Fibroblast of skin of left quadriceps (primary cell): ENCODE measurements around the gene IGSF21.

Source experiments
- DNase-seq, 2 experiments: peaks; one replicate each; pipeline ENCODE4 v3.0.0-alpha.2; 2013; ENCODE audit warnings: low read depth in 2 of 2

Gene IGSF21

GRCh38 chr1:18119289-18119688 lies 11.7 kb downstream of the IGSF21 start:
- no peak for DNase-seq

- no peak for DNase-seq
Measured at GRCh38 chr1:18119771-18120377, 12.3 kb downstream of the IGSF21 start.

DNA sequence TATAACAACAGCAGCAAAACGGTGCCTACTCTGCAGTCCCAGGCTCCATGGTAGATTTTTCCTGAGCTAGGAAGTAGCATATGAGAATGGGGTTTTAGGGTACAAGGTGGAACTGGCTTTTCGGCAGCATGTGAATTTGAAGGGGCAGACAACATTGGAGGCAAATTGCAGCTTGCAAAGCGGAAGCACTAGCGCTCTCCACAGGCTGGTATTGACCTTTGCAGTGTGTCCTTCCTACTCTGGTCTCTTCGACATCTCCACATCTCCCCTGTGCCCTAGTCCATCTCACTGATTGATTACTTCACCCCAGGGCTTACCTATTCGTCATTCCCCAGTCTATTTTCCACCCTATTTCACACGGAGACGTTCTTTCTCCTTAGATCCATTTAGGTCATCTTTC lies 13.0 kb downstream of the IGSF21 start:
- no peak for DNase-seq

DNA sequence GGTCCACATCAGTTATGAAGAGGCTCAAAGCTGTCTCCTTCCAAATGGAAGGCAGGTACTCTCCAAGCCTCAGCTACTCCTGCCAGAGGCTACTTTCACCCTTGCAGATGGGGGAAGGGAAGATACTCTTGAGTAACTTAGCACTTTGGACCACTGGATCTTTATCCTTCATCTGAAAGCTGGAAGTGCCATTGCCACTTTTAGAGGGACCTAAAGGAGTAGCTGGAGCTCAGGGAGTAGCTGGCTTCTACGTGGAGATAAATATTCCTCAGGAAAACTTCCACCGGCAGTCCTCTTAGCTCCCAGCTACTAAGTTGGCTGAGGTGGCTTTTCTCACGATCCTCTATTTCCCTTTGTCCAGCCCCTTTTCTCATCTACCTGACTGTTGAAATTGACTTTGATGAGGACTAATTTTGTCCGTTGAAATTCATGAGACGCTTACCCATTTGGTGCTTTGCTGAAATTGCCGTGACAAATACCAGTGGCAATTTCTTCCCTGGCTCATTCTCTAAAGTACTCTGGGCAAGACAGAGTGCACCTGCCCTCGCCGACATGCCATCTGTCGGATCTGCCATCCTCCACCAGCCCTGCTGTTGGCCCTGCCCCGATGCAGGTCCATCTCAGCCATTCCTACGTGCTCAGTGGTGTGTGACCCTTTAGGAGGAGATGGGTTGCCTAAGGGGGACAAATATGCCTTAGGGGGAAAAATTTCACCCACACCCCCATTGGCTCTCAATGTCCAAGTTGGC lies 13.6 kb downstream of the IGSF21 start:
- no peak for DNase-seq

GRCh38 chr1:18123467-18123992 lies 15.9 kb downstream of the IGSF21 start:
- no peak for DNase-seq

DNA sequence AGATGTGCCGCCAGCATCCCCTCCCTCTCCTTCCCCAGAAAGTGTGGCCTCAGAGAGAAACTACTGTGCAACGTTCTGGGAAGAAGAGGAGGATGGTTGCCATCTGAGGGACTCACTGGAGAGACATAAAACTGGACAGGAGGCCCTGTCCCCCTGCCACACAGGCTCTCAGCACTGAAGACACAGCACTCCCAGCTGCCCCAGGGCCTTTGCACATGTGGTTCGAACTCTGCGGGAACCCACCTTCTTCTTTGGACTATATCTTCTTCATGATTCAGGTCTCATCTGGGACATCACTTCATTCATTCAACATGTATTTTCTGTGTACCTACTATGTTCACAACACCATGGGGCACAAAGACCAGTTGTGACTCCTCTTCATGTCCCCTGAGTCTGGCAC lies 17.4 kb downstream of the IGSF21 start:
- DNase-seq: no peak

GRCh38 chr1:18126616-18127015 lies 19.0 kb downstream of the IGSF21 start:
- no peak for DNase-seq

- DNase-seq: no peak
Measured at GRCh38 chr1:18128298-18128697, 20.7 kb downstream of the IGSF21 start.

DNA sequence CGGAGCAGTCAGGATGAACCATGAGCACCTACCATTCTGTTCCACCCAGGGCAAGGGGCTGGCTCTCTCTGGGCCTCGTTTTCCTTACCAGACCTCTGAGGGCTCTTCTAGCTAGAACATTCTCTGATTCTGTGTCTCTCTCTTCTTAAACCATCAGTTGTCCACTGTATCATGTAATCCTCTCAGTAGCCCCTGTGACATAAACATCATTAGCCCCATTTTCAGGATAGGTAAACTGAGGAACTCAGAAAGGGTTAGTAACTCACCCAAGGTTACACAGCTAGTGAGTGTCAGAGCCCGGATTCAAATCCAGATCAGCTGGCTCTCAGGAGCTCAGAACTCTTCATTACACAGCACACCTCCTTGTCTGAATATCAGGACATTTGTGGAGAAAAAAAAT lies 22.8 kb downstream of the IGSF21 start:
- DNase-seq: no peak

DNA sequence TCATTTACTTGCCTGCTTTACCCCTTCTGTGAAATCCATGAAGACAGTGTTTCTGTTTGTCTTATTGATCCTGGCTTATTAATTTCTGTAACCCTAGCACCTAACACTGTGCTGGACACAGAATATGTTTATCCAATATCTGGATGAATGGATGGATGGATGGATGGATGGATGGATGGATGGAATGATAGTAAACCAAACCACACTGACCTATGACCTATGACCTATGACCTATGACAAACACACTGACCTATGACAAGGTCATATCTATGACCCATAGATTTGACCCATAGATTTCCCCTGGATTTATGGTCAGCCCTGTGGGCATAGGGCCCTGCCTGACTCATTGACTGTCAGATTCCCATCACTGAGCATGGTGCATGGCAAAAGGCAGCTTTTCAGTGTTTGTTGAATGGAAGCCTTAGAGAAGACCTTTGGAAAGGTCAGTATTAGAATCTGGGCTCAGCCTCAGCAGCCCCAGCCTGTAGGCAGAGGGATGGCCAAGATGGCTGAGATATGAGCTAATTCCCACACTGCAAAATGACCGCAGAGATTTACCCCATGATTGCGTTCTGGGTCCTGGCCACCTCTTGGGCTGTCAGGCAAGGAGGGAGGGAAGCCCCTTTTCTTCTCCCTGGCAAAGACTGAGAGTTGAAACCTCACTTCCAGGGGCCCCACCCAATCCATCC lies 24.6 kb downstream of the IGSF21 start:
- no peak for DNase-seq

DNA sequence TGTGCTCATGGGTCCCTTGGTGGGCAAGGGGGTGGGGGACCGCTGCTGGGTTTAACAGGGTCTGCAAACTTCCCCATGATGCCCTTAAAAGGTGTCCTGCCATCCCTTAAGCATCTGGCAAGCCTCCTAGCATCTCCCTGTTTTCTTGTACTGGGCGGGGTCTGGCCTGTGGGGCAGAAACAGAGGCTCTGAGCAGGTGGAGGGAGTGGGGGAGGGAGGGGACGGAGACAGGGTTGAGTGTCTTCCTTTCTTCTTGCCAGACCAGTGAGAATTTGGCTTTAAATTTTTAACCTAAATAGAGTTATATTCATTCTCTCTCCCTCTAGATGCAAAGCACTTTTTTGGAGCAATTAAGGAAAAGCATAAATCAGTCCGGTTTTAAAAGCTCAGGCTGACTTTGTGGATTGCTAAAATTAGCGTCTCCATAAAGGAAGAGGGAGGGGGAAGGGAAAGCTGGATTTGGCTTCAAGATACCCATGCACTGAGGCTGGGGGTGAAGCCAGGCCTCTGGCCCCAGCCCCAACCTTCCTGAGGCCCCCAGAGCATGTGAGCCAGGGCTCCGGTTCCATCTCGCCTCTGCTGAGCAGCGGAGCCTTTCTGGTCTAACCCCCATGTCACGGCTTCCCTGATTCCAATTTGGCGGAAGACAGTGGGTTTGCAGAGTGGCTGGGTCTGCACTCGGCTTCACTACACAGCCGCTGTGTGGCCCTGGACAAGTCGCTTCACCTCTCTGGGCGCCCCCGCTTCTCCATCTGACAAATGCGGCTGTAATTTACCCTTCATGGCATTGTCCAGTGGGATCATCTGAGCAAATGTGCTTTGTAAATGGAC lies 25.3 kb downstream of the IGSF21 start:
- no peak for DNase-seq

DNA sequence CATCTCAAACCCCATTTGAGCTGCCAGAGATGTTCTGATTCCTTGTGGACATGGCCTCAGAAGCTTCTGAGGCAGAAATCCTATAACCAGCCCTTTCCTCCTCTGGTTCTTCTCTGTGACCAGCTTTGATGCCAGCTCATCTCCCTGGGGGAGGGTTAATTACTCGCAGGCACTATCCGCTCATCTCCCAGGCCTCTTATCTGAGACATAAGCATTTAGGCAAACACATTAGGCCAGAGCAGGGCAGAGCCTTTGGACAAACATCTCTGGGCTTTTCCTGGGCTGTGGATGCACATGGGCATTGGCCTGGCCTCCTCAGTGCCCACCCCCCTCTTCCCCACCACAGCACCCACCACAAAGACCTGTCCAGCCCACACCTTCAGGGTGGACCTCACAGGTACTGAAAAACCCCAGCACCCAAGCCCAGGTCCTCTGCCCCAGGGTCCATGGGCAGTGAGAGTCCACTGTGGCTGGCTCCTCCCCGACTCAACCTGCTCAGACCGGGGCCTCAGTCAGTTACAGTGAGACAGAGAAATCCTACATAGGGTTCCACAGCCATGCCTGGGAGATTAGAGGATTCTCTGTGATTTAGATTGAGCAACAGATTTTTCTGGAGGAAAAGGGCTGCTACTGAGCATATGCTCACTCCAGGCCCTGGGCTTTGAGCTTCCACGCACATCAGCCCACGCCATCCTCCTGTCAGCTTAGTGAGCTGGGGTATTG lies 26.9 kb downstream of the IGSF21 start:
- DNase-seq: no peak

GRCh38 chr1:18137759-18138345 lies 30.3 kb downstream of the IGSF21 start:
- DNase-seq: no peak

GRCh38 chr1:18139198-18139981 lies 31.8 kb downstream of the IGSF21 start:
- DNase-seq: no peak

GRCh38 chr1:18140411-18140810 lies 32.8 kb downstream of the IGSF21 start:
- no peak for DNase-seq

DNA sequence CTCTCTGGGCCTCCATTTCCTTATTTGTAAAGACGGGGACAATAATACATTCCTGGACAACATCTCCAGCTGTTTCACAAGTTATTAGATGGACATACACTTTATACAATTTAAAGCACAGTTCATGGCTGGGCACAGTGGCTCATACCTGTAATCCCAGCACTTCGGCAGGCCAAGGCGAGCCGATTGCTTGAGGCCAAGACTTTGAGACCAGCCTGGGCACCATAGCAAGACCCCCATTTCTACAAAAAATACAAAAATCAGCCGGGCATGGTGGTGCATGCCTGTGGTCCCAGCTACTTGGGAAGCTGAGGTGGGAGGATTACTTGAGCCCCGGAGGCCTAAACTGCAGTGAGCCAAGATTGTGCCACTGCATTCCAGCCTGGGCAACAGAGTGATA lies 34.1 kb downstream of the IGSF21 start:
- DNase-seq: no peak

DNA sequence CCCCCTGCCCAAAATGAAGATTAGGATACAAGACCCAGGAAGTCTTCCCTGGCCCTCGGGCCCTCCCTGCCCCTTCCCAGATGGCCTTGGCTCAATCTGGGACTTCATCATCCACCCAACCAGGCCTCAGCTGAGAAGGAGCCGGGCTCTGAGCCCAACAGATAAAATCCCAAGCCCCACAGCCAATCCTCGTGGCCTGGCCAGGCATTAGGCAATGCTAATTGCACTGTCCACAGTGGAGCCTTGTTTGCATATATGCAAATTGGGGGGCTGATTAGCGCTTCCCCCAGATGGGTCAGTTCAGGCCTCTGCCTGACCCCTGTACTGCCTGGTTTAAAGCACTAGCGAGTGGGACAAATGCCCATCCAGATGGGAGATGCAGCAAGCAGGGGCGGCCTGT lies 34.9 kb downstream of the IGSF21 start:
- DNase-seq: no peak

DNA sequence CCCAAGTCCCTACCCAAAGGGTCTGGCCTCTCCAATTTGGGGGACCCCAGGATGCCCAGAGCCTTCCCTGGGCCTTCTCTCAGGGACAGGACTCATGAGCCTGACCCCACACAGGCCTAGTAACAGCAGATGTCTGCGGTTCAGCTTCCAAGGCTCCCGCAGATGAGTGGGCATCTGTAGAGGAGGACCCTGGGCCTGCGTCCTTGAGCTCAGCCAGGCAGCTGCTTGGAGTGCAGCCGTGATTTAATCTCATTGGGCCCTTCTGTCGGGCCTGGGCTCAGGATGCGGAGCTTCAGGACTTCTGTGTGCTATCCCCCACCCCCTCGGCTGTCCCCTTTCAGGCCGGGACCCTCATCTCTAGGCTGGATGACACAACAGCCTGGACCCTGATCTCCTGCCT lies 35.4 kb downstream of the IGSF21 start:
- no peak for DNase-seq

DNA sequence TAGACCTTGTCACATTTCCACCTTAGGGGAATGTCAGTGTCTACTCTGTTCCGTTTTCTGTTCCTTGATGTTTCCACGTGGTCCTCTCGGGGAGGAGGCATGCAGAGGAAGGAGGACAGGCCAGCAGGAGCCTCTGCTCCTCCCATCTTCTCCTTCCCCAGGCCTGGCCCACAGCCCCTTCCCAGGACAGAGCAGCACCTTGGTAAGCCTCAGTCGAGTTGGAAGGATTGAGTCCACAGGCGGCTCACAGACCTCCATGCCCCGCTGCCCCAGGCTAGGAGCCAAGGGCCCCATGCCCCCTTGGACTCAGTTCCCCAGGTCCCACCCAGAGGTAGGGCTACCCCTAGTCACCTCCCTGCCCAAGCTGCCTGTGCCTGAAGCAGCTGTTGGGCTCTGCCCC lies 36.5 kb downstream of the IGSF21 start:
- no peak for DNase-seq
